A549 (cell line): ENCODE data around the gene MOSPD3.

Source experiments
- ELK1 ChIP-seq: fragments of 150-350 bp; IDR thresholded peaks from 2 replicates; pipeline ENCODE4 v1.6.1; 2014; ENCODE audit warnings: low read depth, mild to moderate bottlenecking, low read length
- EP300 ChIP-seq, 2 experiments: fragments of >200 bp; sonication (Bioruptor Twin); formaldehyde crosslinking; IDR thresholded peaks; 2 replicates in 1 of 2; 3 replicates in 1 of 2; pipeline ENCODE4 v1.6.1; 2016 to 2017
- RCOR1 ChIP-seq: fragments of 150-350 bp; IDR thresholded peaks from 2 replicates; pipeline ENCODE4 v1.6.1; 2014; ENCODE audit warnings: antibody characterized with exemption, low read length, low read depth
- TF ChIP-seq, protein P1 (sequence below): fragments of >200 bp; sonication (Bioruptor Twin); formaldehyde crosslinking; IDR thresholded peaks from 3 replicates; pipeline ENCODE4 v1.5.1; 2016
- TF ChIP-seq, protein P2 (sequence below): fragments of 200-600 bp; sonication (generic); IDR thresholded peaks from 2 replicates; pipeline ENCODE4 v1.6.1; 2016; ENCODE audit warnings: antibody characterized with exemption, mild to moderate bottlenecking, moderate library complexity

- no peak for TF ChIP-seq ELK1
- TF ChIP-seq EP300 (IDR thresholded peaks at IDR 0.05) = no peak
- no peak for TF ChIP-seq RCOR1
- TF ChIP-seq, protein P1, sequence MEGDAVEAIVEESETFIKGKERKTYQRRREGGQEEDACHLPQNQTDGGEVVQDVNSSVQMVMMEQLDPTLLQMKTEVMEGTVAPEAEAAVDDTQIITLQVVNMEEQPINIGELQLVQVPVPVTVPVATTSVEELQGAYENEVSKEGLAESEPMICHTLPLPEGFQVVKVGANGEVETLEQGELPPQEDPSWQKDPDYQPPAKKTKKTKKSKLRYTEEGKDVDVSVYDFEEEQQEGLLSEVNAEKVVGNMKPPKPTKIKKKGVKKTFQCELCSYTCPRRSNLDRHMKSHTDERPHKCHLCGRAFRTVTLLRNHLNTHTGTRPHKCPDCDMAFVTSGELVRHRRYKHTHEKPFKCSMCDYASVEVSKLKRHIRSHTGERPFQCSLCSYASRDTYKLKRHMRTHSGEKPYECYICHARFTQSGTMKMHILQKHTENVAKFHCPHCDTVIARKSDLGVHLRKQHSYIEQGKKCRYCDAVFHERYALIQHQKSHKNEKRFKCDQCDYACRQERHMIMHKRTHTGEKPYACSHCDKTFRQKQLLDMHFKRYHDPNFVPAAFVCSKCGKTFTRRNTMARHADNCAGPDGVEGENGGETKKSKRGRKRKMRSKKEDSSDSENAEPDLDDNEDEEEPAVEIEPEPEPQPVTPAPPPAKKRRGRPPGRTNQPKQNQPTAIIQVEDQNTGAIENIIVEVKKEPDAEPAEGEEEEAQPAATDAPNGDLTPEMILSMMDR = no peak
- TF ChIP-seq, protein P2, sequence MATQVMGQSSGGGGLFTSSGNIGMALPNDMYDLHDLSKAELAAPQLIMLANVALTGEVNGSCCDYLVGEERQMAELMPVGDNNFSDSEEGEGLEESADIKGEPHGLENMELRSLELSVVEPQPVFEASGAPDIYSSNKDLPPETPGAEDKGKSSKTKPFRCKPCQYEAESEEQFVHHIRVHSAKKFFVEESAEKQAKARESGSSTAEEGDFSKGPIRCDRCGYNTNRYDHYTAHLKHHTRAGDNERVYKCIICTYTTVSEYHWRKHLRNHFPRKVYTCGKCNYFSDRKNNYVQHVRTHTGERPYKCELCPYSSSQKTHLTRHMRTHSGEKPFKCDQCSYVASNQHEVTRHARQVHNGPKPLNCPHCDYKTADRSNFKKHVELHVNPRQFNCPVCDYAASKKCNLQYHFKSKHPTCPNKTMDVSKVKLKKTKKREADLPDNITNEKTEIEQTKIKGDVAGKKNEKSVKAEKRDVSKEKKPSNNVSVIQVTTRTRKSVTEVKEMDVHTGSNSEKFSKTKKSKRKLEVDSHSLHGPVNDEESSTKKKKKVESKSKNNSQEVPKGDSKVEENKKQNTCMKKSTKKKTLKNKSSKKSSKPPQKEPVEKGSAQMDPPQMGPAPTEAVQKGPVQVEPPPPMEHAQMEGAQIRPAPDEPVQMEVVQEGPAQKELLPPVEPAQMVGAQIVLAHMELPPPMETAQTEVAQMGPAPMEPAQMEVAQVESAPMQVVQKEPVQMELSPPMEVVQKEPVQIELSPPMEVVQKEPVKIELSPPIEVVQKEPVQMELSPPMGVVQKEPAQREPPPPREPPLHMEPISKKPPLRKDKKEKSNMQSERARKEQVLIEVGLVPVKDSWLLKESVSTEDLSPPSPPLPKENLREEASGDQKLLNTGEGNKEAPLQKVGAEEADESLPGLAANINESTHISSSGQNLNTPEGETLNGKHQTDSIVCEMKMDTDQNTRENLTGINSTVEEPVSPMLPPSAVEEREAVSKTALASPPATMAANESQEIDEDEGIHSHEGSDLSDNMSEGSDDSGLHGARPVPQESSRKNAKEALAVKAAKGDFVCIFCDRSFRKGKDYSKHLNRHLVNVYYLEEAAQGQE = no peak
Measured at GRCh38 chr7:100582041-100582579, 30.2 kb upstream of the MOSPD3 start.
